ENCODE measurements around the gene CCDC43.
"Not testable (repeated sequence)": the region's sequence is repeated elsewhere in the genome, so short reads cannot be mapped to it uniquely, and the experiment has no call there.

Gene CCDC43

GRCh38 chr17:44719444-44719843 lies 29.9 kb upstream of the CCDC43 start:
- no peak for DNase-seq (ENCODE audit: low read depth)
- H3K4me3 ChIP-seq (ENCODE audit: low read length): no peak overlapping the region
- TF ChIP-seq, protein P1, sequence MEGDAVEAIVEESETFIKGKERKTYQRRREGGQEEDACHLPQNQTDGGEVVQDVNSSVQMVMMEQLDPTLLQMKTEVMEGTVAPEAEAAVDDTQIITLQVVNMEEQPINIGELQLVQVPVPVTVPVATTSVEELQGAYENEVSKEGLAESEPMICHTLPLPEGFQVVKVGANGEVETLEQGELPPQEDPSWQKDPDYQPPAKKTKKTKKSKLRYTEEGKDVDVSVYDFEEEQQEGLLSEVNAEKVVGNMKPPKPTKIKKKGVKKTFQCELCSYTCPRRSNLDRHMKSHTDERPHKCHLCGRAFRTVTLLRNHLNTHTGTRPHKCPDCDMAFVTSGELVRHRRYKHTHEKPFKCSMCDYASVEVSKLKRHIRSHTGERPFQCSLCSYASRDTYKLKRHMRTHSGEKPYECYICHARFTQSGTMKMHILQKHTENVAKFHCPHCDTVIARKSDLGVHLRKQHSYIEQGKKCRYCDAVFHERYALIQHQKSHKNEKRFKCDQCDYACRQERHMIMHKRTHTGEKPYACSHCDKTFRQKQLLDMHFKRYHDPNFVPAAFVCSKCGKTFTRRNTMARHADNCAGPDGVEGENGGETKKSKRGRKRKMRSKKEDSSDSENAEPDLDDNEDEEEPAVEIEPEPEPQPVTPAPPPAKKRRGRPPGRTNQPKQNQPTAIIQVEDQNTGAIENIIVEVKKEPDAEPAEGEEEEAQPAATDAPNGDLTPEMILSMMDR (conservative IDR thresholded peaks at IDR 0.05; ENCODE audit: low read depth, low read length): no peak

DNA sequence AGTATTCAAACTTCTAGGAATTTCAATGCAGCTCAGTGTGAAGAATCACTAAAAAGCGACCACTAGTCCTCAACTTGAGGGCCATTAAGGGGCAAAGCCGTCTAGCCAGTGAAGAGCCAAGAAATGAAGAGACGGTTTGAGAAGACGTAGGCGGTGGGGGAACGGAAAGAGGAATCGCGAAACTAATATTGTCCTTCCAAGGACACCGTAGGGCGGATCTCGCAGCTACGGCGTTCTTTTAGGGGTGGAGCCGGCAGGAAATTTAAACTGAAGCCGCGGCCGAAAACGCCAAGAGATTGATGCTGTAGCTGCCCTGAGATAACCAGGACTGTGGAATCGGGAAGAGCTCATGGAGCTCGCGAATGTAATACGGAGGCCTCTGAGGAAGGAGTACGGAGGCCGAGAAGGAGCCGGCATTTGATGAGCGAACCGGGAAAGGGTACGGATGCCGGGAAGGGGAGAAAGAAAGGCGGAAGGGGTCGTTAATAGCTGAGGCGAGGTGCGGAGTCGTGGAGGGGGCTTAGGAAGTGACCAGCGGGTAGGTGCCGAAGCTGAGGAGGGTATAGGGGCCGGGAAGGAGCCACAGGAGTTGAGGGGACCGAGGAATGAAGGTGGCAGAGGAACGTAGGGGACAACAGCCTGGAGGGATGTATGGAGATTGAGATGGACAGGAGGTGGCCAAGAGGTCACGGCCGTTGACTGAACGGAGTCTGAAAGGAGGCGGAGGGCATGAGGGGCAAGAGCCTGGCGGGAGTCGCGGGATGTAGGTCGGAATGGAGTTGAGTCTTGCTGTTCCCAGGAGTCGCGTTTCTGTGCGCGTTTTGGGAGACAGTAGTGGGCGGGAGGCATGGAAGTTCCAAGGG lies 19.1 kb upstream of the CCDC43 start, which contains the start of gene DBF4B:
Gene DBF4B (plus strand): TSS at position 265 of the 863 bp plus-strand sequence. CDS start 156 bp downstream, at position 421.
- TF ChIP-seq, protein P1 (conservative IDR thresholded peaks at IDR 0.05; ENCODE audit: low read depth, low read length): no peak
- DNase-seq (ENCODE audit: low read depth): peak; percentile 57
- peak within 1 kb of the TSS; percentile 99 for H3K4me3 ChIP-seq (ENCODE audit: low read length)

- H3K4me3 ChIP-seq (ENCODE audit: low read length): peak overlapping the region; percentile 99
- no peak for DNase-seq (ENCODE audit: low read depth)
- TF ChIP-seq, protein P1 (conservative IDR thresholded peaks at IDR 0.05; ENCODE audit: low read depth, low read length): no peak
These were observed 18.3 kb upstream of the CCDC43 start for GRCh38 chr17:44707755-44708400.

GRCh38 chr17:44700288-44700687 lies 10.7 kb upstream of the CCDC43 start:
- H3K4me3 ChIP-seq (ENCODE audit: low read length); DNase-seq (ENCODE audit: low read depth): not testable (repeated sequence)

DNA sequence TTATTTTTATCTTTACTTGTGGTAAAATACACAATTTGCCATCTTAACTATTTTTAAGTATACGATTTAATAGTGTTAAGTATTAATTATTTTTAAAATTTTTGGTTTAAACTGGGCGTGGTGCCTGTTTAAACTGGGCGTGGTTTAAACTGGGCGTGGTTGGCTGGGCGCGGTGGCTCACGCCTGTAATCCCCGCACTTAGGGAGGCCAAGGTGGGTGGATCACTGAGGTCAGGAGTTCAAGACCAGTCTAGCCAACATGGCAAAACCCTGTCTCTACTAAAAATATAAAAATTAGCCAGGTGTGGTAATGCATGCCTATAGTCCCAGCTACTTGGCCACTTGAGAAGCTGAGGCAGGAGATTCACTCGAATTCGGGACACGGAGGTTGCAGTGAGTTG lies 4.0 kb upstream of the CCDC43 start:
- TF ChIP-seq, protein P1 (conservative IDR thresholded peaks at IDR 0.05; ENCODE audit: low read depth, low read length): no peak
- H3K4me3 ChIP-seq (ENCODE audit: low read length): no peak overlapping the region

GRCh38 chr17:44690746-44691306 lies 1.2 kb upstream of the CCDC43 start:
- TF ChIP-seq, protein P1 (conservative IDR thresholded peaks at IDR 0.05; ENCODE audit: low read depth, low read length): peak; percentile 24
- H3K4me3 ChIP-seq (ENCODE audit: low read length); DNase-seq (ENCODE audit: low read depth): not testable (repeated sequence)

More for the DNA sequence above, 4.0 kb upstream of the CCDC43 start:
- DNase-seq (ENCODE audit: low read depth): no peak

DNA sequence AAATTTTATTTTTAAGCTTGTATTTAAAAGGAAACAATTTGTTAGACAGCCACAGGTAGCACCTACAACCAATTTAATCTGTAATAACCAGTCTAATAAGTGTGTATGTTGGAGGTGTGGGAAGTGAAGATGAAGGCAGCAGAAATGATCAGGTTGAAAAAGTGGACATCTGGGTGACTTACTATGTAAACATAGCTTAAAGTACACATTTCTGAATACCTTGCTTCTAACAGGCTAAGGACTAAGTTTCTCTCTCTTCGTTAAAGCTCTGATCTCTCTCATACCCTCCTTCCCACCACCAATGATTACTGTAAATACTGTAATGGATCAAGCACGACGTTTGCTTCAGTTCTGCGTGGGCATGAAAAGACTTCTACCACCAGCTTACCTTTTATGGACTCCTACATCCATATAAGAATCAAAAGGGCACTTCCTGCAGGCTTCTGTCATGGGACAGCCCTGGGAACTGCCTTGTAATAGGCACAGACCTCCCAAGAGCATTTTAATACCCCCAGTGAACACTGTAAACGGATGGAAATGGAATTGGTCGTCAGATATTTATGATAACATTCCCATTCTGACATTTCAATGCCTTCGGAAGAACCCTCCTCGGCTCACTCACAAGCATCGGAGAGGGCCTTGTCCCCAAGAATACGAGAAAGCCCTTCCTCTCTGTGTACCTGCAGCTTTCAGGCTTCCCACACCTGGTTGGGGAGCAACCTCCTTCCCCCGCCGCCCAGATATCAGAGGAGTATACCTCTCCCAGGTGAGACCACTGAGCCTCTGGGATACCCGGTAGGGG lies 700 bp downstream of the CCDC43 start:
- H3K4me3 ChIP-seq (ENCODE audit: low read length): peak overlapping the region; percentile 99
- TF ChIP-seq, protein P1 (conservative IDR thresholded peaks at IDR 0.05; ENCODE audit: low read depth, low read length): no peak
- no peak for DNase-seq (ENCODE audit: low read depth)
